Embryonic facial prominence (tissue), 1 donor: ENCODE results near the gene IQGAP2.

Experiments used
- DNase-seq: peaks from one replicate; pipeline ENCODE4 v3.0.0-alpha.2; 2016; ENCODE audit errors: extremely low spot score

The IQGAP2 gene

GRCh38 chr5:76384705-76385104 is 18.4 kb upstream of the IQGAP2 start:
- no peak for DNase-seq

- no peak for DNase-seq
Measured at GRCh38 chr5:76385540-76385939, 17.5 kb upstream of the IQGAP2 start.

- DNase-seq: no peak
Measured at GRCh38 chr5:76386360-76386759, 16.7 kb upstream of the IQGAP2 start.

- DNase-seq: no peak
Measured at GRCh38 chr5:76388236-76388635, 14.8 kb upstream of the IQGAP2 start.

- DNase-seq: no peak
Measured at GRCh38 chr5:76388791-76389512, 14.1 kb upstream of the IQGAP2 start.

- no peak for DNase-seq
Measured at GRCh38 chr5:76389513-76390154, 13.5 kb upstream of the IQGAP2 start.

GRCh38 chr5:76391014-76391413 is 12.1 kb upstream of the IQGAP2 start:
- DNase-seq: no peak

GRCh38 chr5:76393035-76393680 is 9.9 kb upstream of the IQGAP2 start:
- DNase-seq: no peak

GRCh38 chr5:76397200-76397599 is 5.9 kb upstream of the IQGAP2 start:
- no peak for DNase-seq

GRCh38 chr5:76399268-76399667 is 3.8 kb upstream of the IQGAP2 start:
- DNase-seq: no peak

GRCh38 chr5:76400466-76400865 is 2.6 kb upstream of the IQGAP2 start:
- no peak for DNase-seq

GRCh38 chr5:76401801-76402250 is 1.3 kb upstream of the IQGAP2 start:
- no peak for DNase-seq

- no peak for DNase-seq
Measured at GRCh38 chr5:76402251-76402885, 717 bp upstream of the IQGAP2 start.

GRCh38 chr5:76403766-76404222 is 709 bp downstream of the IQGAP2 start:
- DNase-seq: no peak

GRCh38 chr5:76404223-76405211 is 1.4 kb downstream of the IQGAP2 start:
- DNase-seq: no peak

GRCh38 chr5:76406014-76406413 is 2.9 kb downstream of the IQGAP2 start:
- no peak for DNase-seq

- DNase-seq: no peak
Measured at GRCh38 chr5:76406673-76407072, 3.6 kb downstream of the IQGAP2 start.

GRCh38 chr5:76408104-76408654 is 5.1 kb downstream of the IQGAP2 start:
- DNase-seq: no peak

- DNase-seq: no peak
Measured at GRCh38 chr5:76412511-76412910, 9.4 kb downstream of the IQGAP2 start.

GRCh38 chr5:76413746-76414145 is 10.7 kb downstream of the IQGAP2 start:
- DNase-seq: no peak

GRCh38 chr5:76414788-76415187 is 11.7 kb downstream of the IQGAP2 start:
- DNase-seq: no peak
